Measurements from ENCODE around the gene ZNF628.

DNA sequence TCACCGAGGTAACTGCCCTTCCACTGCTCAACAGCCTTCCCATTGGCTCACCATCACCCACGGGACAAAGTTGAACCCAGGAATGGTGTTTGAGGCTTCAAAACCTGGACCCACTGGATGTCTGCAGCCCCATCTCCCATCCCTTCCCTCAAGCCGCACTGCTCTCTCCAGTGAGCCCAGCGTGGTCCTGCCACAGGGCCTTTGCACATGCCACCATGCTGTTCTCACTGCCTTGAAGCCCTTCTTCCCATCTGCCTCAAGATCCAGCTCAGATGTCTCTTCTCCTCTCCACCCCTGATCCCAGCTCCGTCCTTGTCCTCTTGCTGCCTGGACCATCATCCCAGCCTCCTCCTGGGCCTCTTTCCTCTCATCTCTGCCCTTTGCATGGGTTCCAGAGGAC lies 37.4 kb upstream of the ZNF628 start:
- TF ChIP-seq POLR2AphosphoS5 (IDR thresholded peaks at IDR 0.05) (no peak), CTCF (IDR thresholded peaks at IDR 0.05) (no peak), POLR2A (IDR thresholded peaks at IDR 0.05) (no peak), EP300 (IDR thresholded peaks at IDR 0.05) (no peak)
